ENCODE results near the gene PTPRR.

DNA sequence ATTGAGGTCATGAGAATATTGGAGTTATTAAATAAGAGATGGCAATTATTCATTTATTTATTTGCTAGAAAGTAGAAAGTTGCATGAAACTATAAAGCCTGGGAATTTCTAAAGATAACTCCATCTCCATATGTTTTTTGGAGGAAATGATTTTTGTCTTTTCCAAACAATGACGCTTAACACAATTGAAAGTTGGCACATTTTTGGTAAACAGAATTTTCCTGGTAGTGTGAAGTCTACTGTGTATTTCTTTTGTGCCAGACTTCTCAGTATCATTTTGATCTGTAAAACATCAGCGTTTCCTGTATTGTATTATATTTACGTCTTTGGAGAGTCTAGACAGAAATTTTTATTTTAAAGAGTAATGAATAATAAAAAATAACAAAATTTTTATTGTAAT is 249.6 kb downstream of the PTPRR start:
- TF ChIP-seq, protein P1, sequence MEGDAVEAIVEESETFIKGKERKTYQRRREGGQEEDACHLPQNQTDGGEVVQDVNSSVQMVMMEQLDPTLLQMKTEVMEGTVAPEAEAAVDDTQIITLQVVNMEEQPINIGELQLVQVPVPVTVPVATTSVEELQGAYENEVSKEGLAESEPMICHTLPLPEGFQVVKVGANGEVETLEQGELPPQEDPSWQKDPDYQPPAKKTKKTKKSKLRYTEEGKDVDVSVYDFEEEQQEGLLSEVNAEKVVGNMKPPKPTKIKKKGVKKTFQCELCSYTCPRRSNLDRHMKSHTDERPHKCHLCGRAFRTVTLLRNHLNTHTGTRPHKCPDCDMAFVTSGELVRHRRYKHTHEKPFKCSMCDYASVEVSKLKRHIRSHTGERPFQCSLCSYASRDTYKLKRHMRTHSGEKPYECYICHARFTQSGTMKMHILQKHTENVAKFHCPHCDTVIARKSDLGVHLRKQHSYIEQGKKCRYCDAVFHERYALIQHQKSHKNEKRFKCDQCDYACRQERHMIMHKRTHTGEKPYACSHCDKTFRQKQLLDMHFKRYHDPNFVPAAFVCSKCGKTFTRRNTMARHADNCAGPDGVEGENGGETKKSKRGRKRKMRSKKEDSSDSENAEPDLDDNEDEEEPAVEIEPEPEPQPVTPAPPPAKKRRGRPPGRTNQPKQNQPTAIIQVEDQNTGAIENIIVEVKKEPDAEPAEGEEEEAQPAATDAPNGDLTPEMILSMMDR (IDR thresholded peaks at IDR 0.05), result no peak
- no peak for TF ChIP-seq POLR2A (IDR thresholded peaks at IDR 0.05)

Data from breast epithelium (tissue), 3 donors.